ENCODE measurements around the gene PLS3.

GRCh38 chrX:115592997-115593734 is 32.2 kb downstream of the PLS3 start:
- TF ChIP-seq POLR2A (IDR thresholded peaks at IDR 0.05) (no peak), CTCF (IDR thresholded peaks at IDR 0.05) (no peak), EP300 (IDR thresholded peaks at IDR 0.05) (no peak)
